Bronchial epithelial cell (primary cell): ENCODE data around the gene GLS. TPM values are rescaled to one million over a fixed set of nuclear protein-coding genes. Genes with fewer than 3 reads are reported as not detected.
"Not testable (repeated sequence)": the region's sequence is repeated elsewhere in the genome, so short reads cannot be mapped to it uniquely, and the experiment has no call there.

Experiments used
- DNase-seq: peaks from one replicate; pipeline ENCODE4 v3.0.0-alpha.2; 2010; ENCODE audit warnings: low read depth
- FAIRE-seq: peaks from 2 replicates; lab custom pipeline; 2011; peaks lifted over from hg19 to GRCh38; lab: Jason Lieb, UNC
- H3K27me3 ChIP-seq: 2 replicates; pipeline ENCODE4 v1.5.1; 2011; ENCODE audit warnings: low read length; ENCODE audit not compliant: control insufficient read depth, insufficient read depth
- H3K36me3 ChIP-seq: 2 replicates; pipeline ENCODE4 v1.5.1; 2011; ENCODE audit warnings: low read length; ENCODE audit not compliant: control insufficient read depth, insufficient read depth
- H3K4me3 ChIP-seq: 2 replicates; pipeline ENCODE4 v1.5.1; 2011; ENCODE audit warnings: mild to moderate bottlenecking, low read depth, low read length, control low read depth
- CTCF ChIP-seq: IDR thresholded peaks from 2 replicates; pipeline ENCODE4 v1.5.1; 2011; ENCODE audit warnings: mild to moderate bottlenecking, moderate library complexity, low read length, control low read depth, inconsistent platforms; ENCODE audit not compliant: insufficient read depth, severe bottlenecking
- total RNA-seq: library from RNA; depleted of rRNA; stranded (reverse); fragments of >200 nt; gene quantifications from 2 replicates; pipeline ENCODE4 v1.2.1, GENCODE V29; 2014

Gene GLS
- total RNA-seq, 1 donor from 2014 or later = 103 TPM

- Histone ChIP-seq H3K27me3 (no peaks in the 10 kb centered on the region), H3K36me3 (no peaks in the 10 kb centered on the region), H3K4me3 (no peak overlapping the region)
- FAIRE-seq (no peak), DNase-seq (no peak)
- no peak for TF ChIP-seq CTCF
Measured at GRCh38 chr2:190858817-190859216, 21.8 kb upstream of the GLS start.

- Histone ChIP-seq H3K27me3 (no peaks in the 10 kb centered on the region), H3K4me3 (no peak overlapping the region), H3K36me3 (no peaks in the 10 kb centered on the region)
- no peak for TF ChIP-seq CTCF
- no peak for FAIRE-seq
- no peak for DNase-seq
Measured at GRCh38 chr2:190859347-190860297, 21.0 kb upstream of the GLS start.

- no peaks in the 10 kb centered on the region for H3K36me3 ChIP-seq
- no peak for DNase-seq
- no peak for TF ChIP-seq CTCF
- no peaks in the 10 kb centered on the region for H3K27me3 ChIP-seq
- FAIRE-seq = no peak
- no peak overlapping the region for H3K4me3 ChIP-seq
Measured at GRCh38 chr2:190860985-190861680, 19.5 kb upstream of the GLS start.

GRCh38 chr2:190862128-190862527 is 18.5 kb upstream of the GLS start:
- not testable (repeated sequence) for H3K36me3 ChIP-seq, H3K4me3 ChIP-seq, DNase-seq, H3K27me3 ChIP-seq, FAIRE-seq

GRCh38 chr2:190862571-190862991 is 18.0 kb upstream of the GLS start:
- H3K36me3 ChIP-seq = no peaks in the 10 kb centered on the region
- FAIRE-seq (no peak), DNase-seq (peak; percentile 80)
- no peak overlapping the region for H3K4me3 ChIP-seq
- TF ChIP-seq CTCF = no peak
- no peaks in the 10 kb centered on the region for H3K27me3 ChIP-seq

GRCh38 chr2:190863946-190864345 is 16.7 kb upstream of the GLS start:
- TF ChIP-seq CTCF = no peak
- no peaks in the 10 kb centered on the region for H3K27me3 ChIP-seq
- no peak for DNase-seq
- no peak for FAIRE-seq
- no peak overlapping the region for H3K4me3 ChIP-seq
- no peaks in the 10 kb centered on the region for H3K36me3 ChIP-seq
